ENCODE data around the gene KTI12. TPM values are rescaled to one million over a fixed set of nuclear protein-coding genes. Genes with fewer than 3 reads are reported as not detected.
A peak's percentile ranks its signal among the peaks of the same experiment; 100 is the strongest.
"Not testable (repeated sequence)": the region's sequence is repeated elsewhere in the genome, so short reads cannot be mapped to it uniquely, and the experiment has no call there.

Gene KTI12
- polyA plus RNA-seq, 4 donors, result 5.9 to 6.8 (median 6.6) TPM

DNA sequence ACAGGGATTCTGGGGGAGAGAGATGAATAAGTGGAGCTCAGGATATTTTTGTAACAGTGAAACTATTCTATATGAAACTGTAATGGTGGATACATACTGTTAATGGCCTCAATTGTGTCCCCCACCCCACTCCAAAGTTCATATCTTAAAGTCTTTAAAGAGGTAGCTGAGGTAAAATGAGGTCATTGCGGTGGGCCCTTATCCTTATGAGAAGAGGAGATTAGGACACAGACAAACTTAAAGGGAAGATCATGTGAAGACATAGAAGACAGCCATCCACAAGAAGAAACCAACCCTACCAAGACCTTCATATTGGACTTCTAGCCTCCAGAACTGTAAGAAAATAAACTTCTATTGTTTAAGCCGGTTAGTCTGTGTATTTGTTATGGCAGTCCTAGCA is 11.6 kb upstream of the KTI12 start:
- no peak for DNase-seq (ENCODE audit: low read depth in 4 of 4, low spot score in 3 of 4)

DNA sequence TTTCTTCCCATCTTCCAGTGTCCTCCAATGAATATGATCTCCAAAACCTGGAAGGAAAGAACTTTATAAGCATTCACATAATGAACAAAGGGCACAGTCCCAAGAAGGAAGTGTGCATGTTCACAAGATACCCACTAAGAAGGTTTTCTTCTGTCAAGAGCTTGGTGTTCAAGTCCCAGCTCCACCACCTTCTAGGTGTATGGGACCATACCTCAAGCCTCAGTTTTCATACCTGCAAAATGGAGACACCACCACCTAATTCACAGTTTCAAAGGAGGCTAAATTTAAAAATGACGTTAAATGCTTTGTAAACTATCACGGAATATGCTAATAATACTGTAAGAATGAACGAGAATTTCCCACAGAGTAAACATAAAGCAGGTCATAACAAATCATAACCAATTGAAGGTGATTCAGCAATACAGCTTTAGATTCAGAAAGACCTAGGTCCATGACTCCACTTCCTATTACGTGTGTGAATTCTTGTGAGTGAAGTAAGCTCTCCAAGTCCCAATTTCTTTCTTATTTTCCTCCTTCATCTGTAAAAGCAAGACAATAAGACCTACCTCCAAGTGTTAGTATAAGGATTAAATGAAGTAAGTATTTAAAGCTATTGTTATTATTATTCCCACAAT is 8.1 kb upstream of the KTI12 start:
- no peak for DNase-seq (ENCODE audit: low read depth in 4 of 4, low spot score in 3 of 4)

DNA sequence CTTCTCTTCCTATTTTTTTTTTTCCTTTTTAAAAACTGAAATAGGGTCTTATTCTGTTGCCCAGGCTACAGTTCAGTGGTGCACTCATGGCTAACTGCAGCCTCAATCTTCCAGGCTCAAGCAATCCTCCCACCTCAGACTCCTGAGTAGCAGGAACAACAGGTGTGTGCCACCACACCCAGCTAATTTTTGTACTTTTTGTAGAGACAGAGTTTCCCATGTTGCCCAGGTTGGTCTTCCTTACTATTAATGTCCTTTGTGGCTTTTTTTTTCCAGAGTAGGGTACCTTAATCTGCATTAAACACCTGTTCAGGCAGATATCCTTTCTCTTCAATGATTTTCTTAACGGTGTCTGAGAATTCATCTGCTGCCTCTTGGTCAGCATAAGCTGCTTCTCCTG is 4.3 kb upstream of the KTI12 start:
- no peak for DNase-seq (ENCODE audit: low read depth in 4 of 4, low spot score in 3 of 4)

DNA sequence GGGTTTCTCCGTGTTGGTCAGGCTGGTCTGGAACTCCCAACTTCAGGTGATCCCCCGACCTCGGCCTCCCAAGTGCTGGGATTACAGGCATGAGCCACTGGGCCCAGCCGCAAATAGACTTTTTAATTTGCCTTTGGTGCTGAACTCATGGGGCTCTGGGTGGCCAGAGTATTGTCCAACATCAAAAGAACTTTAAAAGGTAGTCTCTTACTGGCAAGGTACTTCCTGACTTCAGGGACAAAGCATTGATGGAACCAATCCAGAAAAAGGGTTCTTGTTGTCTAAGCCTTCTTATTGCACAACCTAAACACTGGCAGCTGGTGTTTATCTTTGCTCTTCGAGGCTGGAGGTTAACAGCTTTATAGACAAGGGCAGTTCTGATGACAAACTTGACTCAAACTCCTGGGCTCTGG is 3.8 kb upstream of the KTI12 start:
- no peak for DNase-seq (ENCODE audit: low read depth in 4 of 4, low spot score in 3 of 4)

DNA sequence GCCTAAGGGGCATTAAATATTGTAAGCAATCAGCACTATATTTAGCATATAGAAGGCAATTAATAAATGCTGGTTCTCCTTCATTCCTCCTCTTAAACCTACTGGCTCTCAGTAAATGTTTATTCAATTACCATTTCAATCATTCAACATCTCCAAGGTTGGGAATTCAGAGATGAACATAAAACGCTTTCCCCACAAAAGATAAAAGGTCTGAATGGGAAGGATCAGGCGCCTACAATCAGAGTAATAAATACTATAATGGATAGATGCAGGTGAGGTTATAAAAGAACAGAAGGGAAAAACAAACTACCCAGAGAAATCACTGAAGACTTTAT is 407 bp upstream of the KTI12 start:
- no peak for DNase-seq (ENCODE audit: low read depth in 4 of 4, low spot score in 3 of 4)

DNA sequence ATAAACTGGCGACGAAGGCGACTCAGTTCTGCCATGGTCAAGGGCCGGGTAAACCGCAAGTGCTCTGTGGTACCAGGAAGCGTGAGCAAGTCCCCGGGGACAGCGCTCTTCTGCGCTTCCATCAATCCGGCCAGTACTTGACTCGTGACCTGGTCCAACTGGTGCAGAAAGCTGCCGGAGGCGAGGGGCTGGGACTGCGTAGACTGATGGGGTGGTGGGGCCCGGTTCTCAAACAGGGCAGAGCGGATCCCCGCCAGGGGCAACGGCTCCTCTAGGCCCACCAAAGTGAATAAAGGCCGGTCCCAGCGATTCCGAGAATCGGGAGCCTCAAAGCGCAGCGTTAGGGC is 852 bp downstream of the KTI12 start:
- no peak for DNase-seq (ENCODE audit: low read depth in 4 of 4, low spot score in 3 of 4)

DNA sequence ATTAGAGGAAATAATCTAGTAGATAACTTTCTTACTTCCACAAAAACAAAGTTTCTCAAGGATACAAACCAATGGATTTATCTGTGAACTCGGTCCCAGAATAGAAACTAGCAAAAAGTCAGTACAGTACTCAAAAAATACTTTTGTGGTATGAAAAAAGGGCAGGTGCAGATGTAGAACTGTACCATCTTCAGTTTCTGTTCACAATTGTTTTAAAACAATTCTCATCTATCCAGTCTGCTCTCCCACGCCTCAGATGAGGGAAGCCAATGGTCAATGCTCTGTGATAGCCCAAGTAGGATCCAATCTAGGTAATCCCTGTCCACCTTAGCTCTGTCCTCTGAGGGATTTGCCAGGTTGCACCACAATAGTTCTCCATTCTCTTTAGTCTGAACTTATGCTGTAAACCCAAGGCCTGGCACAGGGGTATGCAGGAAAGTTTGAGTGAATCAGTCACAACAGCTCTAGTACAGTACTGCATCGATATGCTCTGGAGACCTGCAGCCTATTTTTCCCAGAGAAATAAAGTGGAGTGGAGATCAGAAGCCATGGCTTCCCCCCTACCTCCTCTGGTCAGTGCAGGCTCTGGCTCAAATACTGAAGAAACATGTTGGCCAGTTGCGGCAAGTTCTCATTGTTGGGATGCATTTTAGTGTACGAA is 1.4 kb downstream of the KTI12 start:
- no peak for DNase-seq (ENCODE audit: low read depth in 4 of 4, low spot score in 3 of 4)

DNA sequence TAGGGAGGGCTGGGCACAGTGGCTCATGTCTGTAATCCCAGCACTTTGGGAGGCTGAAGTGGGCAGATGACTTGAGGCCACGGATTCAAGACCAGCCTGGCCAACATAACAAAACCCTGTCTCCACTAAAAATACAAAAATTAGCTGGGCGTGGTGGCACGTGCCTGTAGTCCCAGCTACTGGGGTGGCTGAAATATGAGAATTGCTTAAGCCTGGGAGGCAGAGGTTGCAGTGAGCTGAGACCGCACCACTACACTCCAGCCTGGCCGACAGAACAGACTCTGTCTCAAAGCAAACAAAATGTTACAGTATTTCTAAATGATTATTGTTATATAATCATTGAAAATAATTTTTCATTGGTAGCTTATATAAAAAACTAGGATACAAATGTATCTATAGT is 4.8 kb downstream of the KTI12 start:
- DNase-seq (ENCODE audit: low read depth in 4 of 4, low spot score in 3 of 4), result not testable (repeated sequence)

DNA sequence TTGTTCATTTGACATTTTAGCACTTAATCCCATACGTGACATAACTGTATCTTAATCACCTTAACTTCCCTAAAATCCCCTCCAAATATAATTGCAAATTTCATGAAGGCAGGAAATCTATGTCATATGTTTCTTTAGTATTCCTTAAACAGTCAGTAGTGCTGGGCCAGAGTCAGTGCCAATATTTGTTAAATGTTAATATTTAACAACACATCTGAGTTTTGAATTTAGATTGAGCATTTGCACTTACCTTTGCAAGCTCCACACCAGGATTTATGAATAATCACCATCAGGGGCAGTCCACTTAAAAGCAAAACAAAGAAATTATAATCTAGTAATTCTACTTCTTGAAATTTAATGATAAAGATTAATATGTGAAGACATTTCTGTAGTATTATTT is 5.3 kb downstream of the KTI12 start:
- no peak for DNase-seq (ENCODE audit: low read depth in 4 of 4, low spot score in 3 of 4)

DNA sequence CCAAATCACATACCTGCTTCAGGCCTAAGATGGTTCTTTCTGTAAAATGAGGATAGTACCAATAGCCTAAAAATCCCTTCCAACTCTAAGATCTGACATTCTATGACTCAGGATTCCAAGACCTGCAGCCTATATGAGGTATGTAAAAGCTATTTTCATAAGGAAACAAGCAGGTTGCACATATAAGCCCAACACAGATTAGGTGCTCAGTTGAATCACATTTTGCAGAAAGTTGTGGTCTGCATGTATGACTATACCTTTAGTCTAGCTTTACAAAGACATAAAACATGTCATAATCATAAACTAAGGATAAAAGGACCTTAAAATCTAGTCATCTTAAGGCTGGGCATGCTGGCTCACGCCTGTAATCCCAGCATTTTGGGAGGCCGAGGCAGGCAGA is 7.3 kb downstream of the KTI12 start:
- DNase-seq (ENCODE audit: low read depth in 4 of 4, low spot score in 3 of 4), result no peak

DNA sequence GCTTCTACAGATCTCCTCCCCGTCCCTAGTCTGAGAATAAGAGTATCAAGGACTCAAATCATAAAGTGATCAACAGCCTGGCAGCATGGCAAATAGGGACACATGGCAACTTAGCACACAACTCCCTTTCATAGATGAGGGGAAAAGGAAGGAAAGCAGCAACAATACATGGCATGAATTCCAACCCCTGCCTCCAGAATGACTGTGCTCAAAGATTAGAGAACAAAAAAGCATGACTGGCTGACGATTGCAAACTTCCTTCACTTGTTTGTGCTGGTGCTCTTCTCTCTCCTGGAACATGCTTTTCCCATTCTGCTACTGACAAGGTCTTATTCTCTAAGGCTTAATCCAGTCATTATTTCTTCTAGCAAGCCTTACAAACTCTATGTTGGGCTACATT is 11.5 kb downstream of the KTI12 start:
- DNase-seq (ENCODE audit: low read depth in 4 of 4, low spot score in 3 of 4), result no peak

DNA sequence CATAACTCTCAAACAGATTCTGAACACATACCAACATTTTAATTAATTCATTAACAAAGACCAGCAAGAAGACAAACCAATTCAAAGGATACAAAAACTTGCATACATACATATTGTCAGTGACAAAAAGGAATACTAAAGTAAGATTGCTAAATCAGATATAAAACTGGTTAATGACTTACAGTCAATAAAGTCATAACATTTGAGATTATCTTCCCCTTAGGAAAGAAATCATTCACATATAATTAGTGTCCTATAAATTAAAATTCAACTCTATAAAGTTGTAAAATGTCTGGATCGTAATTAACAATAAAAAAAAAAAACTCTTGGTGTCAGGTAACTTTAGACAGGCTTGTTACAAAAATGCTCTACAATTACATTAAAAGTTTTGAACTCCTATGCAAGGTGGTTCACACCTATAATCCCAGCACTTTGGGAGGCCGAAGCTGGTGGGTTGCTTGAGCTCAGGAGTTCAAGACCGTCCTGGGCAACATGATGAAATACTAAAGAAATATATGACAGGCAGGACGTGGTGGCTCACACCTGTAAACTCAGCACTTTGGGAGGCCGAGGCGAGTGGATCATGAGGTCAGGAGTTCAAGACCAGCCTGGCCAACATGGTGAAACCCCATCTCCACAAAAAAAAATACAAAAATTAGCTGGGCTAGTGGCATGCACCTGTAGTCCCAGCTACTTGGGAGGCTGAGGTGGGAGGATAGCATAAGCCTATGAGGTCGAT is 25.4 kb downstream of the KTI12 start:
- DNase-seq (ENCODE audit: low read depth in 4 of 4, low spot score in 3 of 4), result no peak

DNA sequence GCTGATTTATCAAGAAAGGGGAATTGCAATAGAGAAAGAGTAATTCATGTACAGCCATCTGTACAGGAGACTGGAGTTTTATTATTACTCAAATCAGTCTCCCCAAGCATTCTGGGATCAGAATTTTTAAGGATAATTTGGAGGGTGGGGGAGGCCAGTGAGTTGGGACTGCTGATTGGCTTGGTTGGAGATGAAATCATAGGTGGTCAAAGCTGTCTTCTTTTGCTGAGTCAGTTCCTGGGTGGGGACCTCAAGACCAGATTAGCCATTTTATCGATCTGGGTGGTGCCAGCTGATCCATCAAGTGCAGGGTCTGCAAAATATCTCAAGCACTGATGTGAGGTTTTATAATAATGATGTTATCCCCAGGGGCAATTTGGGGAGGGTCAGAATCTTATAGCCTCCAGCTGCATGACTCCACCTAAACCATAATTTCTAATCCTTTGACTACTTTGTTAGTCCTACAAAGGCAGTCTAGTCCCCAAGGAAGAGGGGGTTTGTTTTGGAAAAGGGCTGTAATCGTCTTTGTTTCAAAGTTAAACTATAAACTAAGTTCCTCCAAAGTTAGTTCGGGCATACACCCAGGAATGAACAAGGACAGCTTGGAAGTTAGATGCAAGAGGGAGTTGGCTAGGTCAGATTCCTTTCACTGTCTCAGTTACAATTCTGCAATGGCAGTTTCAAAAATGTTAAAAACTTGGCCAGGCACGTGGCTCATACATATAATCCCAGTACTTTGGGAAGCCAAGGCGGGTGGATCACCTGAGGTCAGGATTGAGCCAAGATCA is 26.2 kb downstream of the KTI12 start:
- no peak for DNase-seq (ENCODE audit: low read depth in 4 of 4, low spot score in 3 of 4)

DNA sequence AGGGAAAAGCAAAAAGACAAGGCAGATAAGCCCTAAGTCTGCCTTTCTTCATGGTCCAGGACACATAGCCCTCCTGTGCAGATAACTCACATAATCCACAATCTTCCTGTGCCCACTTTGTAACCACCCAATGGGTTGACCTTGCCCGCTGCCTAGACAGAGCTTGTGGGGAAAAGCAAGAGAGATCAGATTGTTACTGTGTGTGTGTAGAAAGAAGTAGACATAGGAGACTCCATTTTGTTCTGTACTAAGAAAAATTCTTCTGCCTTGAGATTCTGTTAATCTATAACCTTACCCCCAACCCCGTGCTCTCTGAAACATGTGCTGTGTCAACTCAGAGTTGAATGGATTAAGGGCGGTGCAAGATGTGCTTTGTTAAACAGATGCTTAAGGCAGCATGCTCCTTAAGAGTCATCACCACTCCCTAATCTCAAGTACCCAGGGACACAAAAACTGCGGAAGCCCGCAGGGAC is 27.5 kb downstream of the KTI12 start:
- not testable (repeated sequence) for DNase-seq (ENCODE audit: low read depth in 4 of 4, low spot score in 3 of 4)

DNA sequence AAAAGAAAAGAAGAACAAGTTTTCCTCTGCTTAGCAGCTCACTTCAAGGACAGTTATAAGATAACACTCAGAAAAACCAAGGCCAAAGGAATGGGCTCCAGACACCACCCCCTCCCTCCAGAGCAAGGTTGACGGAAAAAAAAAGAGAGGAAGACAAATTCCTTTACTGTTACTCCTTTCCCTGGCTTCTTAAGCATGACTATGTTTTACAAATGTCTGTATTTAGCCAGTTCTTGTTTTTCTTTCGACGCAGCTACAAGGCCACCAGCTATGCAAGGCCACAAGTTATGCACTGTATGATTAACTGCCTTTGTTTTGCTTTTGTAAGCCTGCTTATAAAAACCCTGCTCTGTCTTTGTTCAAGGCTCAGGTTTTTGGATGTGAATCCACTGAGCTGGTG is 28.1 kb downstream of the KTI12 start:
- DNase-seq (ENCODE audit: low read depth in 4 of 4, low spot score in 3 of 4), result not testable (repeated sequence)

DNA sequence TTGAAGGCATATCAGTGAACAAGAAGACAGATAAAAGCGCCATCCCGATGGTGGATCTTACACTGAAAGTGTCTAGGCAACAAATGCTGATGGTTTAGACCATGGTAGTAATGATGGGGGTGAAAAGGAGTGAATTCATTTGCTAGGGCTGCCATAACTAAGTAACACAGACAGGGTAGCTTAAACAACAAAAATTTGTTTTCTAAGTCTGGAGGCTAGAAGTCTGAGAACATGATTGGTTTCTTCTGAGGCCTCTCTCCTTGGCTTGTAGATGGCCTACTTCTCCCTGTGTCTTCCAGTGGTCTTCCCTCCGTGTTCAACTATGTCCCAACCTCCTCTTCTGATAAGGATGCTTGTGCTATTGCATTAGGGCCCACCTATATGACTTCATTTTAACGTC is 29.7 kb downstream of the KTI12 start:
- no peak for DNase-seq (ENCODE audit: low read depth in 4 of 4, low spot score in 3 of 4)

DNA sequence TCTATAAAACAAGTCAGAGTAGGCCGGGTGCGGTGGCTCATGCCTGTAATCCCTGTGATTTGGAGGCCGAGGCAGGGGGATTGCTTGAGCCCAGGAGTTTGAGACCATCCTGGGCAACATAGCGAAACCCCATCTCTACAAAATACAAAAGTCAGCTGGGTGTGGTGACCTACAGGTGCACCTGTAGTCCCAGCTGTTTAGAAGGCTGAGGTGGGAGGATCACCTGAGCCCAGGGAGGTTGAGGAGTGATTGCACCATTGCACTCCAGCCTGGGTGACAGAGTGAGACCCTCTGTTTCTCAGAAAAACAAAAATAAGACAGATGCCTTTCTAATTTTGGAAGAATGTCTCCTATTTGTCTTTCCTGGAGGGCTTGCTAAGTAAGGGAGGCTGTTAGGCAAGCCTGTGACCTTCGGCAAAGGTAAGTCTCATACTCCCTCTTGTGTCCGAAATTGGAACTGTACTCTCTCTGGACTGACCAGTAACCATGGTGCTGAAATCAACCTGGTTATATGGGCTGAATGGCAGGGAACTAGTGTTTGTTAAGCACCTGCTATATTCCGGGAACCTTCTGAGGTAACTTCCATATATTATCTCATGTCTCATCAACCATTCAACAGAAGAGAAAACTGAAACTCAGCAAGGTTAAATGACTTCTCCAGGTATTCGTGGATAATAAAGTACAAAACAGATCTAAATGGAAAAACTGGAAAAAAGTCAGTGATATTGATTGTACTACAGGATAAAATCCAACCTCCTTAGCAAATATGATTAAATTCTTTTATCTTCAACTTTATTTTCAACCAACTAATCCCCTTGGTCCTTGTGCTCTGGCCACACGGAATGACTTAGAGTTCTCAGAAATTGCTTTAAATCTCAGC is 31.3 kb downstream of the KTI12 start:
- DNase-seq (ENCODE audit: low read depth in 4 of 4, low spot score in 3 of 4), result peak; percentile 68 to 86 (median 81)

DNA sequence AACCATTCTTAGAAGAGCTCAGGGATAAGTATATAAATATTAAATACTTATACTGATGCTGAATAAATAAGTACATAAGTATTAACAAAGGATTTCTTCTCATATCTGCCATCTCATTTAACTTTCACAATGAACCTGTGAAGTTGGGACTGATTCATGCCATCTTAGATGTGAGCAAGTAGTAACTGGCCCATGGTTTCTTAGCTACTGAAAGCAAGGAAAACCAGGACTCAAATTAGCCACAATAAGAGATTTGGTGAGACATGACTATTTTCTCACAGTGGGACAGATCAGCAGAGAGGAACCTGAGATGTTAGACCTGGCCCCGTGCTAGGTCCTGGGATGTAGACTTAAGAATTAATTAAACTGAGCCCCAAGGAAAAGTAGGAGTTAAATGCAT is 34.9 kb downstream of the KTI12 start:
- no peak for DNase-seq (ENCODE audit: low read depth in 4 of 4, low spot score in 3 of 4)

DNA sequence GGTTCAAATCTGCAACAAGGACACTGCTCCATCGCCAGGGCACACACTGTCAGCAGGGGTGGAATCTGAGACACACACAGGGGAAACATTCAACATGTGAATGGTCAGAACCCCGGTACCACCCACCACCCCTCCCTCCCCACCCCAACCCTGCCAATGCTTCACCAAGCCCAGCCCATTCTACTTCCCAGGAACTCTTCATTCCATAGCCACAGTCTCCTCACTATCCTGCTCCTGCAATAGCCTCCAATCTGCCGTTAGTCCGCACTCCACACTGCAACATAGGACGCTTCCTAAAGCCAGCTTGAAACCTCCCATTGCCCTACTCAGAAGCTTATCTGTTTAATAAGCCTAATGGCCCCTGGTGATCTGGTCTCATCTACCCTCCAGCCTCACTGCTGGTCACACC is 35.6 kb downstream of the KTI12 start:
- no peak for DNase-seq (ENCODE audit: low read depth in 4 of 4, low spot score in 3 of 4)

DNA sequence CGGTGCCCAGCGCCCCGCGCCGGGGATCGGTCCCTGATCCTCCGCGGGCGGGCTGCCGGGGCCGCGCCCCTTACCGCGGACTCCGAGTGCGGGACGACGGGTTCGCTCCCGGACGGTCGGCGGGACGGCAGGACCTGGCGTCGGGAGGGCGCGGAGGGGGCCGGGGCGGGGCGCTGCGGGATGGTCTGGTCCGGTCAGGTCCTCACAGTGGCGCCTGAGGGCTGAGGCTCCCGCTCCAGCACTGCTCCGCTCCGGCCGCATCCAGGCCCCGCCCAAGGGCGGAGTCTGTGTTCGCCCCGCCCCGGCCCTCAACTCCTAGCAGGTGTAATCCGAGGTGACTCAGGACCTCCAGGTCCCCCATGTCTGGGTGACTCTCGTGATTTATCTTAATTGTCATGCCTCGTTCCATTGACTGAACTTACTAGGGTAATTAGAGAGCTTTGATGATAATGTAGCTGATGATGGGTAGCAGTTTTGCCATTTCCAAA is 43.1 kb downstream of the KTI12 start, which contains the start of gene RAB3B:
Gene RAB3B (minus strand): TSS at position 223 of the 488 bp plus-strand sequence. CDS start 13,583 bp downstream, outside the sequence.
- DNase-seq (ENCODE audit: low read depth in 4 of 4, low spot score in 3 of 4), result peak in 3 of 4 donors; percentile 37 to 57 (median 50)
